KMS-11 (cell line): ENCODE results near the gene ATG2B.

Experiments
- H2AFZ ChIP-seq: fragments of 200-600 bp; sonication (generic); 2 replicates; pipeline ENCODE4 v1.6.1; 2016; ENCODE audit warnings: antibody characterized with exemption, mixed run types, low read depth
- H3K27ac ChIP-seq: fragments of 200-600 bp; sonication (generic); 2 replicates; pipeline ENCODE4 v1.6.1; 2016; ENCODE audit warnings: mild to moderate bottlenecking, mixed run types
- H3K27me3 ChIP-seq: fragments of 200-600 bp; sonication (generic); 2 replicates; pipeline ENCODE4 v1.6.1; 2017; ENCODE audit warnings: mild to moderate bottlenecking, low read depth, mixed run types, moderate library complexity; ENCODE audit not compliant: insufficient read depth
- H3K36me3 ChIP-seq: fragments of 200-600 bp; sonication (generic); 2 replicates; pipeline ENCODE4 v1.6.1; 2017; ENCODE audit warnings: mild to moderate bottlenecking, mixed run types; ENCODE audit not compliant: insufficient read depth
- H3K4me1 ChIP-seq: fragments of 200-600 bp; sonication (generic); 2 replicates; pipeline ENCODE4 v1.6.1; 2016; ENCODE audit warnings: mild to moderate bottlenecking, low read depth, mixed run types; ENCODE audit not compliant: poor library complexity, severe bottlenecking
- H3K4me2 ChIP-seq: fragments of 200-600 bp; sonication (generic); 2 replicates; pipeline ENCODE4 v1.7.0; 2016; ENCODE audit warnings: mild to moderate bottlenecking, mixed run types
- H3K4me3 ChIP-seq: fragments of 200-600 bp; sonication (generic); IDR thresholded peaks from 2 replicates; pipeline ENCODE4 v1.6.1; 2017; ENCODE audit warnings: low read depth, low read length, mixed read lengths; ENCODE audit not compliant: insufficient read depth
- H3K79me2 ChIP-seq: fragments of 200-600 bp; sonication (generic); 2 replicates; pipeline ENCODE4 v1.6.1; 2016; ENCODE audit warnings: low read depth, mixed run types; ENCODE audit not compliant: insufficient read depth
- H3K9ac ChIP-seq: fragments of 200-600 bp; sonication (generic); 2 replicates; pipeline ENCODE4 v1.6.1; 2016; ENCODE audit warnings: mild to moderate bottlenecking, mixed run types
- H4K20me1 ChIP-seq: fragments of 200-600 bp; sonication (generic); 2 replicates; pipeline ENCODE4 v1.6.1; 2016; ENCODE audit warnings: mild to moderate bottlenecking, mixed run types; ENCODE audit not compliant: insufficient read depth
- CTCF ChIP-seq: fragments of 200-600 bp; sonication (generic); conservative IDR thresholded peaks from 2 replicates; pipeline ENCODE4 v1.6.1; 2017; ENCODE audit warnings: low read depth, mild to moderate bottlenecking, antibody characterized with exemption, low read length, moderate library complexity, mixed read lengths

The ATG2B gene

GRCh38 chr14:96362965-96363750 lies at the start of gene ATG2B, which contains the start of gene GSKIP:
Gene ATG2B (minus strand): TSS chr14:96363341. CDS start chr14:96362976, 365 bp downstream.
Gene GSKIP (plus strand): TSS chr14:96363526. CDS start chr14:96382248, 18,722 bp downstream.
- Histone ChIP-seq H3K9ac (peak within 1 kb of the TSS; percentile 61; the same call in 1 of the 2 replicates), H3K27me3 (no peaks in the 10 kb centered on the region), H3K79me2 (peaks cover 42% of the 10 kb centered on the region), H3K4me2 (peak within 1 kb of the TSS; percentile 97), H4K20me1 (no peaks in the 10 kb centered on the region), H3K36me3 (no peaks in the 10 kb centered on the region), H3K4me3 (no peak within 1 kb of the TSS), H2AFZ (peak within 1 kb of the TSS; percentile 66), H3K4me1 (peaks cover 22% of the 10 kb centered on the region), H3K27ac (peak within 1 kb of the TSS; percentile 64)
- no peak for TF ChIP-seq CTCF

GRCh38 chr14:96410119-96410518 lies 47.0 kb upstream of the ATG2B start:
- Histone ChIP-seq H2AFZ (no peak overlapping the region), H3K9ac (no peak overlapping the region), H3K27ac (no peak overlapping the region), H3K27me3 (no peaks in the 10 kb centered on the region), H3K4me3 (no peak overlapping the region), H3K79me2 (no peaks in the 10 kb centered on the region), H3K4me2 (no peak overlapping the region), H4K20me1 (no peaks in the 10 kb centered on the region), H3K36me3 (no peaks in the 10 kb centered on the region), H3K4me1 (no peaks in the 10 kb centered on the region)
- no peak for TF ChIP-seq CTCF

GRCh38 chr14:96409701-96410100 lies 46.6 kb upstream of the ATG2B start:
- H3K4me2 ChIP-seq, result no peak overlapping the region
- no peak overlapping the region for H3K9ac ChIP-seq
- H3K4me1 ChIP-seq, result no peaks in the 10 kb centered on the region
- no peak for TF ChIP-seq CTCF
- no peak overlapping the region for H3K27ac ChIP-seq
- no peak overlapping the region for H2AFZ ChIP-seq
- H4K20me1 ChIP-seq, result no peaks in the 10 kb centered on the region
- H3K27me3 ChIP-seq, result no peaks in the 10 kb centered on the region
- no peak overlapping the region for H3K4me3 ChIP-seq
- no peaks in the 10 kb centered on the region for H3K79me2 ChIP-seq
- H3K36me3 ChIP-seq, result no peaks in the 10 kb centered on the region

- Histone ChIP-seq H3K36me3 (no peaks in the 10 kb centered on the region), H4K20me1 (no peaks in the 10 kb centered on the region), H3K9ac (no peak overlapping the region), H2AFZ (no peak overlapping the region), H3K27me3 (no peaks in the 10 kb centered on the region), H3K27ac (no peak overlapping the region), H3K79me2 (no peaks in the 10 kb centered on the region), H3K4me2 (no peak overlapping the region), H3K4me1 (no peaks in the 10 kb centered on the region), H3K4me3 (no peak overlapping the region)
- no peak for TF ChIP-seq CTCF
Observed at GRCh38 chr14:96408608-96409007, 45.5 kb upstream of the ATG2B start.
